Measurements from ENCODE around the gene TXNDC2.
"Not testable (repeated sequence)": the region's sequence is repeated elsewhere in the genome, so short reads cannot be mapped to it uniquely, and the experiment has no call there.

Gene TXNDC2

GRCh38 chr18:9898792-9899549, 13.2 kb downstream of the TXNDC2 start:
- Histone ChIP-seq H3K27ac (replicated peaks; ENCODE audit: low read length) (no peak overlapping the region), H2BK5ac (ENCODE audit: low read length) (no peak overlapping the region)
- WGBS, 2 donors (ENCODE audit: extremely low coverage in 2 of 2, insufficient read length in 2 of 2, insufficient replicate concordance in 1 of 2), result 100% methylated on average over 1 to 2 of the region's 11 CpGs

DNA sequence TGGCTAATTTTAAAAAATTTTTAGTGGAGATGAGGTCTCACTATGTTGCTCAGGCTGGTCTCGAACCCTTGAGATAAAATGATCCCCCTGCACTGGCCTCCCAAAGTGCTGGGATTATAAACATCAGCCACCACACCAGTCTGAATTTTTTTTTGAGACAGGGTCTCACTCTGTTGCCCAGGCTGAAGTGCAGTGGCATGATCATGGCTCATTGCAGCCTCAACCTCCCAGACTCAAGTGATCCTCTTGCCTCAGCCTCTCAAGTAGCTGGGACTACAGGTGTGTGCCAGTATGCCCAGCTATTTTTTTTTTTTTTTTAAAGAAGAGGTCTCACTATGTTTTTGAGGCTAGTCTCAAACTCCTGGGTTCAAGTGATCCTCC, 13.8 kb downstream of the TXNDC2 start:
- no CpG with 5 or more reads among the region's 1 CpG for WGBS, 2 donors (ENCODE audit: extremely low coverage in 2 of 2, insufficient read length in 2 of 2, insufficient replicate concordance in 1 of 2)
- not testable (repeated sequence) for H2BK15ac ChIP-seq (ENCODE audit: low read length); DNase-seq (ENCODE audit: low spot score); H3K4me3 ChIP-seq (ENCODE audit: low read length in 2 of 2); H3K27ac ChIP-seq (replicated peaks; ENCODE audit: low read length); H3K9me3 ChIP-seq (replicated peaks in 1 of 2; ENCODE audit: control insufficient read depth in 2 of 2, insufficient read depth in 1 of 2, low read depth in 1 of 2, low read length in 2 of 2); H3K79me1 ChIP-seq (ENCODE audit: low read depth, low read length); H3K4me1 ChIP-seq (ENCODE audit: control insufficient read depth in 2 of 2, insufficient read depth in 1 of 2, low read depth in 1 of 2, low read length in 2 of 2); H2BK5ac ChIP-seq (ENCODE audit: low read length); H4K8ac ChIP-seq (ENCODE audit: low read depth, low read length); H2AFZ ChIP-seq (ENCODE audit: low read length); H3K9ac ChIP-seq (ENCODE audit: low read depth, low read length, poor library complexity); H3K18ac ChIP-seq (ENCODE audit: low read length); H3K4ac ChIP-seq (ENCODE audit: low read length); H3K4me2 ChIP-seq (ENCODE audit: insufficient read depth, low read length, poor library complexity, severe bottlenecking); H2AK5ac ChIP-seq (ENCODE audit: low read depth, low read length); H3K23ac ChIP-seq (ENCODE audit: low read depth, low read length, poor library complexity); H3K36me3 ChIP-seq (replicated peaks in 1 of 2; ENCODE audit: control insufficient read depth in 2 of 2, insufficient read depth in 2 of 2, low read length in 2 of 2); H4K91ac ChIP-seq (ENCODE audit: low read depth, low read length, poor library complexity); H3K27me3 ChIP-seq (ENCODE audit: control insufficient read depth in 3 of 3, insufficient read depth in 3 of 3, low read depth in 1 of 3, low read length in 3 of 3); H2BK120ac ChIP-seq (ENCODE audit: low read depth, low read length); H3K14ac ChIP-seq (ENCODE audit: low read length); H2BK12ac ChIP-seq (ENCODE audit: low read length)

More at GRCh38 chr18:9898792-9899549, 13.2 kb downstream of the TXNDC2 start:
- Histone ChIP-seq H3K14ac (ENCODE audit: low read length) (no peak overlapping the region), H4K8ac (ENCODE audit: low read depth, low read length) (no peak overlapping the region), H3K9me3 (replicated peaks in 1 of 2; ENCODE audit: control insufficient read depth in 2 of 2, insufficient read depth in 1 of 2, low read depth in 1 of 2, low read length in 2 of 2) (no peaks in the 10 kb centered on the region), H3K23ac (ENCODE audit: low read depth, low read length, poor library complexity) (no peak overlapping the region), H2AK5ac (ENCODE audit: low read depth, low read length) (no peak overlapping the region), H2BK15ac (ENCODE audit: low read length) (no peak overlapping the region), H4K91ac (ENCODE audit: low read depth, low read length, poor library complexity) (no peak overlapping the region), H3K79me1 (ENCODE audit: low read depth, low read length) (no peaks in the 10 kb centered on the region), H3K36me3 (replicated peaks in 1 of 2; ENCODE audit: control insufficient read depth in 2 of 2, insufficient read depth in 2 of 2, low read length in 2 of 2) (no peaks in the 10 kb centered on the region), H3K18ac (ENCODE audit: low read length) (no peak overlapping the region), H2AFZ (ENCODE audit: low read length) (no peak overlapping the region), H3K4me2 (ENCODE audit: insufficient read depth, low read length, poor library complexity, severe bottlenecking) (no peak overlapping the region), H3K4me3 (ENCODE audit: low read length in 2 of 2) (no peak overlapping the region), H3K4me1 (ENCODE audit: control insufficient read depth in 2 of 2, insufficient read depth in 1 of 2, low read depth in 1 of 2, low read length in 2 of 2) (no peaks in the 10 kb centered on the region), H3K27me3 (ENCODE audit: control insufficient read depth in 3 of 3, insufficient read depth in 3 of 3, low read depth in 1 of 3, low read length in 3 of 3) (no peaks in the 10 kb centered on the region), H3K4ac (ENCODE audit: low read length) (no peak overlapping the region), H2BK120ac (ENCODE audit: low read depth, low read length) (no peak overlapping the region), H2BK12ac (ENCODE audit: low read length) (no peak overlapping the region), H3K9ac (ENCODE audit: low read depth, low read length, poor library complexity) (no peak overlapping the region)
- DNase-seq (ENCODE audit: low spot score), result no peak

DNA sequence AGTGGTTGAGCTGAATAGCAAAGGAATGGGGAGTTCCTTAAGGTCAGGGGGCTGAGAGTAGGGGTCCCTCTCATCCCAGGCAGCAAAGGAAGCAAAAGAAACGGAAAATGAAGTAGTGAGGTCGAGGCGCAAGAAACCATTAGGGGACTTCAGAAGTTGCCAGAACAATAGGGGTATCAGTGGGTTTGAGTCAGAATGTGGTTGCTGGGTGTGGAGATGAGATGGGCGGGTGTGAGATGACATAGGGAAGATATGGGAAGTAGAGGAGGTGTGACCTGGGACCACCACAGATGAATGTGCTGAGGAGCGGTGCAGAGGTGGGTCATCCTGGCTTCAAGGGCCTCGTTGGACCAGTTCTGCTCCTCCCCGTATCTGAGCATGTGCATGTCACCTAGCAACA, 14.9 kb downstream of the TXNDC2 start:
- no peak overlapping the region for H3K14ac ChIP-seq (ENCODE audit: low read length)
- no peaks in the 10 kb centered on the region for H3K9me3 ChIP-seq (replicated peaks in 1 of 2; ENCODE audit: control insufficient read depth in 2 of 2, insufficient read depth in 1 of 2, low read depth in 1 of 2, low read length in 2 of 2)
- no peak overlapping the region for H2AFZ ChIP-seq (ENCODE audit: low read length)
- no peak overlapping the region for H4K91ac ChIP-seq (ENCODE audit: low read depth, low read length, poor library complexity)
- no peak overlapping the region for H3K23ac ChIP-seq (ENCODE audit: low read depth, low read length, poor library complexity)
- H3K36me3 ChIP-seq (replicated peaks in 1 of 2; ENCODE audit: control insufficient read depth in 2 of 2, insufficient read depth in 2 of 2, low read length in 2 of 2), result no peaks in the 10 kb centered on the region
- H3K4me2 ChIP-seq (ENCODE audit: insufficient read depth, low read length, poor library complexity, severe bottlenecking), result no peak overlapping the region
- no peaks in the 10 kb centered on the region for H3K27me3 ChIP-seq (ENCODE audit: control insufficient read depth in 3 of 3, insufficient read depth in 3 of 3, low read depth in 1 of 3, low read length in 3 of 3)
- no peak overlapping the region for H3K9ac ChIP-seq (ENCODE audit: low read depth, low read length, poor library complexity)
- no peak overlapping the region for H2BK15ac ChIP-seq (ENCODE audit: low read length)
- H3K79me1 ChIP-seq (ENCODE audit: low read depth, low read length), result no peaks in the 10 kb centered on the region
- H3K4me3 ChIP-seq (ENCODE audit: low read length in 2 of 2), result no peak overlapping the region
- no peak overlapping the region for H2AK5ac ChIP-seq (ENCODE audit: low read depth, low read length)
- H3K4ac ChIP-seq (ENCODE audit: low read length), result no peak overlapping the region
- no peak overlapping the region for H2BK120ac ChIP-seq (ENCODE audit: low read depth, low read length)
- no peak overlapping the region for H3K18ac ChIP-seq (ENCODE audit: low read length)
- no peak overlapping the region for H2BK5ac ChIP-seq (ENCODE audit: low read length)
- WGBS, 2 donors (ENCODE audit: extremely low coverage in 2 of 2, insufficient read length in 2 of 2, insufficient replicate concordance in 1 of 2), result no CpG with 5 or more reads among the region's 7 CpGs
- no peak overlapping the region for H2BK12ac ChIP-seq (ENCODE audit: low read length)
- H3K27ac ChIP-seq (replicated peaks; ENCODE audit: low read length), result no peak overlapping the region
- DNase-seq (ENCODE audit: low spot score), result no peak
- no peak overlapping the region for H4K8ac ChIP-seq (ENCODE audit: low read depth, low read length)
- no peaks in the 10 kb centered on the region for H3K4me1 ChIP-seq (ENCODE audit: control insufficient read depth in 2 of 2, insufficient read depth in 1 of 2, low read depth in 1 of 2, low read length in 2 of 2)

- Histone ChIP-seq H3K27ac (replicated peaks; ENCODE audit: low read length) (no peak overlapping the region), H2BK15ac (ENCODE audit: low read length) (no peak overlapping the region), H3K27me3 (ENCODE audit: control insufficient read depth in 3 of 3, insufficient read depth in 3 of 3, low read depth in 1 of 3, low read length in 3 of 3) (no peaks in the 10 kb centered on the region), H3K4me2 (ENCODE audit: insufficient read depth, low read length, poor library complexity, severe bottlenecking) (no peak overlapping the region), H3K4me1 (ENCODE audit: control insufficient read depth in 2 of 2, insufficient read depth in 1 of 2, low read depth in 1 of 2, low read length in 2 of 2) (no peaks in the 10 kb centered on the region), H3K36me3 (replicated peaks in 1 of 2; ENCODE audit: control insufficient read depth in 2 of 2, insufficient read depth in 2 of 2, low read length in 2 of 2) (no peaks in the 10 kb centered on the region), H3K9me3 (replicated peaks in 1 of 2; ENCODE audit: control insufficient read depth in 2 of 2, insufficient read depth in 1 of 2, low read depth in 1 of 2, low read length in 2 of 2) (no peaks in the 10 kb centered on the region), H2AK5ac (ENCODE audit: low read depth, low read length) (no peak overlapping the region), H4K91ac (ENCODE audit: low read depth, low read length, poor library complexity) (no peak overlapping the region), H2BK120ac (ENCODE audit: low read depth, low read length) (no peak overlapping the region), H2BK5ac (ENCODE audit: low read length) (no peak overlapping the region), H3K9ac (ENCODE audit: low read depth, low read length, poor library complexity) (no peak overlapping the region), H3K4me3 (ENCODE audit: low read length in 2 of 2) (no peak overlapping the region), H3K14ac (ENCODE audit: low read length) (no peak overlapping the region), H2AFZ (ENCODE audit: low read length) (no peak overlapping the region), H4K8ac (ENCODE audit: low read depth, low read length) (no peak overlapping the region), H3K79me1 (ENCODE audit: low read depth, low read length) (no peaks in the 10 kb centered on the region), H3K18ac (ENCODE audit: low read length) (no peak overlapping the region), H3K4ac (ENCODE audit: low read length) (no peak overlapping the region), H3K23ac (ENCODE audit: low read depth, low read length, poor library complexity) (no peak overlapping the region), H2BK12ac (ENCODE audit: low read length) (no peak overlapping the region)
- no peak for DNase-seq (ENCODE audit: low spot score)
- no CpG with 5 or more reads among the region's 3 CpGs for WGBS, 2 donors (ENCODE audit: extremely low coverage in 2 of 2, insufficient read length in 2 of 2, insufficient replicate concordance in 1 of 2)
These were observed 15.6 kb downstream of the TXNDC2 start for GRCh38 chr18:9901377-9901776.

All from neuronal stem cell (in vitro differentiated cells).